Measurements from ENCODE around the gene DDX6. TPM values are rescaled to one million over a fixed set of nuclear protein-coding genes. Genes with fewer than 3 reads are reported as not detected.

DDX6 gene
- total RNA-seq, 4 donors from 2014 or later: 65.0 to 95.7 (median 93.0) TPM

- no peak for TF ChIP-seq POLR2A (IDR thresholded peaks at IDR 0.05)
- H3K36me3 ChIP-seq: no peaks in the 10 kb centered on the region
- DNase-seq: no peak
- H3K27ac ChIP-seq: no peak overlapping the region
- no peaks in the 10 kb centered on the region for H3K4me1 ChIP-seq
- H3K9me3 ChIP-seq: no peaks in the 10 kb centered on the region
- H3K4me3 ChIP-seq: no peak overlapping the region
- H3K27me3 ChIP-seq: no peaks in the 10 kb centered on the region
Measured at GRCh38 chr11:118807800-118808778, 17.1 kb upstream of the DDX6 start.

- Histone ChIP-seq H3K27me3 (no peaks in the 10 kb centered on the region), H3K9me3 (no peaks in the 10 kb centered on the region), H3K4me1 (no peaks in the 10 kb centered on the region), H3K36me3 (no peaks in the 10 kb centered on the region), H3K27ac (no peak overlapping the region), H3K4me3 (no peak overlapping the region)
- DNase-seq: no peak
- no peak for TF ChIP-seq POLR2A (IDR thresholded peaks at IDR 0.05)
- no peak for TF ChIP-seq CTCF (IDR thresholded peaks at IDR 0.05)
Measured at GRCh38 chr11:118806400-118806799, 15.4 kb upstream of the DDX6 start.

- no peaks in the 10 kb centered on the region for H3K36me3 ChIP-seq
- no peak overlapping the region for H3K4me3 ChIP-seq
- no peaks in the 10 kb centered on the region for H3K27me3 ChIP-seq
- DNase-seq: no peak
- no peak overlapping the region for H3K27ac ChIP-seq
- H3K4me1 ChIP-seq: no peaks in the 10 kb centered on the region
- TF ChIP-seq POLR2A (IDR thresholded peaks at IDR 0.05): no peak
- TF ChIP-seq CTCF (IDR thresholded peaks at IDR 0.05): no peak
- H3K9me3 ChIP-seq: no peaks in the 10 kb centered on the region
Measured at GRCh38 chr11:118804094-118804493, 13.1 kb upstream of the DDX6 start.

GRCh38 chr11:118799372-118799771 is 8.4 kb upstream of the DDX6 start:
- no peaks in the 10 kb centered on the region for H3K4me1 ChIP-seq
- H3K27me3 ChIP-seq: no peaks in the 10 kb centered on the region
- H3K36me3 ChIP-seq: no peaks in the 10 kb centered on the region
- H3K27ac ChIP-seq: no peak overlapping the region
- H3K9me3 ChIP-seq: no peaks in the 10 kb centered on the region
- no peak for DNase-seq
- no peak overlapping the region for H3K4me3 ChIP-seq
- TF ChIP-seq CTCF (IDR thresholded peaks at IDR 0.05) (no peak), POLR2A (IDR thresholded peaks at IDR 0.05) (no peak)

- DNase-seq: no peak
Measured at GRCh38 chr11:118797510-118797909, 6.5 kb upstream of the DDX6 start.

More at GRCh38 chr11:118797510-118797909, 6.5 kb upstream of the DDX6 start:
- TF ChIP-seq CTCF (IDR thresholded peaks at IDR 0.05) (no peak), POLR2A (IDR thresholded peaks at IDR 0.05) (no peak)
- Histone ChIP-seq H3K9me3 (no peaks in the 10 kb centered on the region), H3K27ac (no peak overlapping the region), H3K27me3 (no peaks in the 10 kb centered on the region), H3K4me3 (no peak overlapping the region), H3K4me1 (no peaks in the 10 kb centered on the region), H3K36me3 (no peaks in the 10 kb centered on the region)
